Forelimb muscle (tissue), 1 donor: ENCODE measurements around the gene RFTN1. TPM values are rescaled to one million over a fixed set of nuclear protein-coding genes. Genes with fewer than 3 reads are reported as not detected.

Experiments
- DNase-seq: peaks from one replicate; pipeline ENCODE4 v3.0.0-alpha.2; 2013; ENCODE audit warnings: low read depth
- polyA plus RNA-seq: library from polyadenylated mRNA; unstranded; fragments of 120-200 nt; gene quantifications from one replicate; pipeline ENCODE4 v1.2.1, GENCODE V29; 2013; ENCODE audit not compliant: insufficient read length

Gene RFTN1
- polyA plus RNA-seq, 1 donor, result 12.1 TPM

DNA sequence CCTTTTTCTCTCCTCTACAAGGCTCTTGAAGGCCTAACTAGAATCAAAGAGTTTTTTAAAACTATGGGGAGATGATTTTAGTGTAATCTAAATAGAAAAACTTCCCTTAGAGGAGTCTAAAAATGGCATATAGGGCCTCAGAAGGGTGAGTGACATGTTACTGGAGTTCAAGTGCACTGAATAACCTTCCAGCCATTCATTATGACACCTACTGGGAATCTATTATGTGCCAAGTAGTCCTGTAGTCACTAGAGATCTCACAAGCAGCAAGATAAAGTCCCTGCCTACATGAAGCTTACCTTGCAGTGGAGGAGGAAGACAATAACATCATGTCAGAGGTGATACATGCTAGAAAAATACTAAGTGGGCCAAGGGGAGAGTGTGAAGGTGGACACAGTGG lies 152.4 kb downstream of the RFTN1 start:
- no peak for DNase-seq

DNA sequence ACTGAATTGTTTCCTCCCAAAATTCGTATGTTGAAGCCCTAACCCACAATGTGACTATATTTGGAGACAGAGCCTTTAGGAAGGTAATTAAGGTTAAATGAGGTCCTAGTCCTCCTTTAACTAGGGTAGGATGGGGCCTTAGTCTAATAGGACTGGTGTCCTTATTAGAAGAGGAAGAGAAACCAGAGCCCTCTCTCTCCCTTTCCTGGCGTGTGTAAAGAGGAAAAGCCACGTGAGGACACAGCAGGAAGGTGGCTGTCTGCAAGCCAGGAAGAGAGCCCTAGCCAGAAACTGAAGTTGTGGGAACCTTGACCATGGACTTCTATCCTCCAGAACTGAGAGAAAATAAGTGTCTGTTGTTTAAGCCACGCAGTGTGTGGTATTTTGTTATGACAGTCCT lies 154.2 kb downstream of the RFTN1 start:
- no peak for DNase-seq

DNA sequence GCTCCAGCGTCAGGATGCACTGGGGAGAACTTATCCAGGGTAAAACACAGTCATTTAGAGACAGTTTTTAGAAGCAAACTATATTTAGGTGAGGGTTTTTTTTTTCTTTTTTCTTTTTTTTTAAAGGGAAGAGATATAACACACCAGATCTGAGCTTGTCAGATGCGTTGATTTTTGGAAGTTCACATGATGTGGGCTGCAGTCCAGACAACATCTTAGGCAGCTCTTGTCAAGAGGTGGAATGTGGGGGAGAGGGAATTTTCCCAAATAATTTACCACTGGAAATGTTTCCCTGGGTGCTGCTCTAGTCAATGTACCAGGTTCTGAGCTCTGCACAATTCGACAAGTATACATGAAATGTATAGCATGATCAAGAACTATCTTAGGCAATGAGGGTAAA lies 155.2 kb downstream of the RFTN1 start:
- DNase-seq, result no peak

- no peak for DNase-seq
Observed at GRCh38 chr3:16357186-16358121, 156.0 kb downstream of the RFTN1 start.

- DNase-seq, result no peak
Observed at GRCh38 chr3:16355828-16356227, 157.7 kb downstream of the RFTN1 start.

- DNase-seq, result no peak
Observed at GRCh38 chr3:16354291-16354690, 159.2 kb downstream of the RFTN1 start.

DNA sequence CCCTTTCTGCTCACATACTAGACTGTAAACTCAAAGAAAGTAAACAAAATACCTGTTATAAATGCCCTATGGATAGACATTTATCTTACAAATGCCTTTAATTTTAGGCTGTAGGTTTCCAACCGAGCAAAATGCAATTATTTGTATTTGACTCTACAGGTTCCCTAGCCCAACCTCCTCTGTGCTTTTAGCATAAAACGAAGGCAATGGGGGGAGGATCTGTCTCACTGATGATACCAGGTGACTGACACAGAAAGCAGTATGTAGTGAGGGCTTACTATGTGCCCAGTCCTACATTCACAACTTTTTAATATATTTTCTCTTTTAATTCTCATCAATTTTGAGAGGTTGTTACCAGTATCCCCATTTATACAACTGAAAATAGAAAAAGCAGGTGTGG lies 161.1 kb downstream of the RFTN1 start:
- no peak for DNase-seq

- no peak for DNase-seq
Observed at GRCh38 chr3:16350597-16351318, 162.7 kb downstream of the RFTN1 start.

DNA sequence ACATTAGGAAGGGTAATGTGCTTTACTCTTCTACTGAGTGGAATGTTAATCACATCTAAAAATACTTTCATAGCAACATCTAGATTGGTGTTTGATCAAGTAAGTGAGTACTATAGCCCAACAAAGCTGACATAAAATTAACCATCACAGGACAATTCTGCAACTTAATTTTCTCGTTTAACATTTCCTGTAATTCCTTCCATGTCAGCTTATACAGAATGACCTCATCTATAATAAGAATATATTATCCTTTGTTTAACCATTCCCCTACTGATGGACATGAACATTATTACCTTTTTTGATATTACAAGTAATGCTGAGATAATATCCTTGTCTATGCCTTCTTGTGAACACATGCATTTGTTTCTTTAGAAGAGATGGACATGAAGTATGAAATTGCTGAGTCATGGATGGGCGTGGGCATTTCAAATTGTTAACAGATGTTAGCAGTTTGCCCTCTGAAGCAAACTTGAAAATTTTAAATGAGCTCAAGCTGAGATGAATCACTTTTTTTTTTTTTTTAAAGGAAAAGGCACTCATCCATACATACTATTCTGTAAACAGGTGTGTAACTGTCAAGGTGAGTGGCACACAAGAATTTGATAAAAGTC lies 163.4 kb downstream of the RFTN1 start:
- no peak for DNase-seq

- no peak for DNase-seq
Observed at GRCh38 chr3:16347548-16347947, 166.0 kb downstream of the RFTN1 start.

DNA sequence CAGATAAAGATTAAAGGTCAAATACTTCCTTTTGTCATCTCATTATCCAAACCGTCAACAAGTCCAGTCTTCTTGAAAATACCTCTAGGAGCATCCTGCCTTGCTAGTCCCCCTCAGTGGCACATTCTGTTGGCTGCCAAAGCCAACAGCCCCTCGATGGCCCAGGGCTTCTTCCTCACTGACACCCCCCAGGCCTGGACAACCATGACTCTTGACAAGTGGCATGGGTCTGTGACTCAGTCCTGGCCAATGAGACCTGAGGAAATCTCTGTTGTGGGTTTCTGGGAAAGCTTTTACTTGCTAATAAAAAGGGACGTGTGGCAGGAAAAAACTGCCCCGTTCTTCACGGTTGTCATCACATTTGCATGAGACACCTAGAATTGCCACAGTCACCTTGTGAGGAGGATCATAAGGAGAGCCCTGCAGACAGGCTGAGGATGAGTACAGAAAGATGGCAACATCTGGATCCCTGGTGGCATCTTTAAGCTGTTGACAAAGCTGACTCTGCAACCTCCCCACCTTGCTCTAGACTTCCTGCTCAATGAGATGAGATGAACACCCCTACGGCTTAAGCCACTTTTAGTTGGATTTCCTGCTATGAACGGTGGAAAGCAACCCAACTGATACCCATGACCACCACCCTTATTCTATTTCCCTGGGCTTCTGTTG lies 167.0 kb downstream of the RFTN1 start:
- DNase-seq, result no peak

- DNase-seq, result no peak
Observed at GRCh38 chr3:16343101-16343500, 170.4 kb downstream of the RFTN1 start.

DNA sequence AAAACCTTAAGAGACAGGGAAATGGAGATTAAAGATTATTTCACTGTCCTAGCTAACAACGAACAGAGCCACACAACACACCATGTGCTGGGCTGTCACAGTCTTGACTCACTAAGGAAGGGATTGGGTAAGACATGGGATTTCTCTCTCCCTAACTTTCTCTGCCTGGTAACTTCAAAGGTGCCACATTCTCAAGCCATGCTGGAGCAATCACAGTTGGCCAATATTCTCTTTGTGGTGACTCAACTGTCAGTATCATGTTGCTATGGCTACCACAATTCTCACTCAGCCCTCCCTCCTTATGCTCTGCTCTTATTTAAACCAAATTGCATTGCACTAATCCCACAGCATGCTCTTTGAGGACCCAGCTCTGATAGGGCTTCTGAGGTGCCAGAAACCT lies 174.5 kb downstream of the RFTN1 start:
- DNase-seq, result no peak

DNA sequence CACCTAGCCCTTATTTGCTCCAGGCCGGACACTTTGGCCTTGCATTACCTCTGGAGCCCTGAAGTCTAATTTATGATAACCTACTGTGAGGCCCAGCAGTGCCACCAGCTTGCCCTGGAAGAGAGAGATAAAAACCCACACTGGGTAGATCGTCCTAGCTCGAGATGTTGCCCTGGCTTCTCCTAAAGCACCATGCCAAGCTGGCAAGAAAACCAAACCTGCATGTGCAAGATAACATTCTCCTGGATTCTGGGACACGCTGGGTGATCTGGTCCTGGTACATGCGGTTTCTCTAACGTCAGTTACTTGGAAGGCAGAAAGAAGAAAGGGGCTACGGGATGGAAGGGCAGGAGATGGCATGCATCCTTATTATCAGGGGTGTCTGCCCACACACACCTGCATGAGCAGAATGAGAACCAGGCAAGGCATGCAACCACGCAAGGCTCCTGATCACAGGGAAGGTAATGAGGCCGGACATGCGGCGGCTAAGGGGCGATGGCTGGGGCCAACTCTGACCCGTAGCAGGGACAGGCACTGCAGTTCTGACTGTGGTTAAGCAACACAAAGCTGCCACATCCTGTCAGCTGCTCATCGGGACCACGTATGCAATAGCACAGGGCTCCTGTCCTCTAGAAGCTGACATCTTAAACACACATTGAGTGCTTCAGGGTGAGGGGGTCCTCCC lies 175.5 kb downstream of the RFTN1 start:
- no peak for DNase-seq

- DNase-seq, result no peak
Observed at GRCh38 chr3:16336825-16337224, 176.7 kb downstream of the RFTN1 start.

GRCh38 chr3:16335772-16336645 lies 177.5 kb downstream of the RFTN1 start:
- no peak for DNase-seq

DNA sequence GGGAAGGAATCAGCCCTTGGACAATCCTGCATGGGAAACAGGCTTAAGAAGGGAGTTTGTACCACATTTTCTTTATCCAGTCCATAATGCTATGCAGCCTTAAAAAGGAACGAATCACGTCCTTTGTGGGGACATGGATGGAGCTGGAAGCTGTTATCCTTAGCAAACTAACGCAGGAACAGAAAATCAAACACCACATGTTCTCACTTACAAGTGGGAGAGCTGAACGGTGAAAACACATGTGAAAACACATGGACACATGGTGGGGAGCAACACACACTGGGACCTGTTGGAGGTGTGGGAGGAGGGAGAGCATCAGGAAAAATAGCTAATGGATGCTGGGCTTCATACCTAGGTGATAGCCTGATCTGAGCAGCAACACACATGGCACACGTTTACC lies 178.2 kb downstream of the RFTN1 start:
- DNase-seq, result no peak

- DNase-seq, result no peak
Observed at GRCh38 chr3:16334909-16335308, 178.6 kb downstream of the RFTN1 start.

DNA sequence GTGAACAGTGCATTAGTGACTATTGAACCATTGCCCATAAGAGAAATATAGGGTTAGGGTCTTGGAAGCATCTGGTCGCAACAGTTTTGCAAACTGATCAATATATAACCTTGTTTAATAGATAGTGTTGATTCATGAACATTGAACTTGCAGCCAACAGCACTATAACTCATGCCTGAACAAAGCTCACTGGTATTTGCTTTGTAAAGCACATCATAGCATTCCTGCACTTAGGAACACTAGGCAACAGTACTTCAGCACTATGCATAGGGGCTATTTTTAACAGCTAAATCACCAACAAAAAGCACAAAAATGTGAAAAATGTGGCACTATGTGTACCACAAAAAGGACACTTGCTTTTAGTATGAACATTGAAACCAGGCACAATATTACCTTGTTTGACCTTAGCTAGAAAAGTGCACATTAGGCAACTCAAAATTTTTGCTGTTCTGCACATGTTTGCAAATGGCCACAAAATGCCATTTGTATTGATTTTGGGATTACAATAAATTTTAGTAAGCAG lies 180.5 kb downstream of the RFTN1 start:
- DNase-seq, result no peak

GRCh38 chr3:16331319-16331883 lies 182.1 kb downstream of the RFTN1 start:
- no peak for DNase-seq
